ENCODE results near the gene TRPM6.
"Not testable (repeated sequence)": the region's sequence is repeated elsewhere in the genome, so short reads cannot be mapped to it uniquely, and the experiment has no call there.

The TRPM6 gene

GRCh38 chr9:74874220-74874619 lies 13.5 kb downstream of the TRPM6 start:
- in situ Hi-C loops (cut with MboI; ENCODE audit: low sequenced_read_pairs, unreplicated experiment): no loop called here
- DNase-seq (ENCODE audit: low spot score): no peak
- TF ChIP-seq CTCF (IDR thresholded peaks at IDR 0.05; ENCODE audit: borderline replicate concordance, control extremely low read depth, extremely low read depth, insufficient read depth, missing control alignments): no peak

GRCh38 chr9:74872619-74873233 lies 15.0 kb downstream of the TRPM6 start:
- no peak for DNase-seq (ENCODE audit: low spot score)
- in situ Hi-C loops (cut with MboI; ENCODE audit: low sequenced_read_pairs, unreplicated experiment): no loop called here
- TF ChIP-seq CTCF (IDR thresholded peaks at IDR 0.05; ENCODE audit: borderline replicate concordance, control extremely low read depth, extremely low read depth, insufficient read depth, missing control alignments): no peak

GRCh38 chr9:74867483-74867882 lies 20.2 kb downstream of the TRPM6 start:
- no peak for TF ChIP-seq CTCF (IDR thresholded peaks at IDR 0.05; ENCODE audit: borderline replicate concordance, control extremely low read depth, extremely low read depth, insufficient read depth, missing control alignments)
- in situ Hi-C loops (cut with MboI; ENCODE audit: low sequenced_read_pairs, unreplicated experiment): no loop called here
- no peak for DNase-seq (ENCODE audit: low spot score)

GRCh38 chr9:74865177-74865576 lies 22.5 kb downstream of the TRPM6 start:
- in situ Hi-C loops (cut with MboI; ENCODE audit: low sequenced_read_pairs, unreplicated experiment): no loop called here
- no peak for TF ChIP-seq CTCF (IDR thresholded peaks at IDR 0.05; ENCODE audit: borderline replicate concordance, control extremely low read depth, extremely low read depth, insufficient read depth, missing control alignments)
- no peak for DNase-seq (ENCODE audit: low spot score)

- in situ Hi-C loops (cut with MboI; ENCODE audit: low sequenced_read_pairs, unreplicated experiment): no loop called here
Measured at GRCh38 chr9:74861773-74862474, 25.8 kb downstream of the TRPM6 start.

GRCh38 chr9:74861071-74861470 lies 26.6 kb downstream of the TRPM6 start:
- in situ Hi-C loops (cut with MboI; ENCODE audit: low sequenced_read_pairs, unreplicated experiment): no loop called here
- DNase-seq (ENCODE audit: low spot score): no peak
- no peak for TF ChIP-seq CTCF (IDR thresholded peaks at IDR 0.05; ENCODE audit: borderline replicate concordance, control extremely low read depth, extremely low read depth, insufficient read depth, missing control alignments)

More at GRCh38 chr9:74861773-74862474, 25.8 kb downstream of the TRPM6 start:
- TF ChIP-seq CTCF (IDR thresholded peaks at IDR 0.05; ENCODE audit: borderline replicate concordance, control extremely low read depth, extremely low read depth, insufficient read depth, missing control alignments): no peak
- DNase-seq (ENCODE audit: low spot score): no peak

GRCh38 chr9:74860247-74860646 lies 27.5 kb downstream of the TRPM6 start:
- DNase-seq (ENCODE audit: low spot score); in situ Hi-C loops (cut with MboI; ENCODE audit: low sequenced_read_pairs, unreplicated experiment): not testable (repeated sequence)

Measured in GM13976 (cell line).